Pons (tissue), 1 donor: ENCODE data around the gene HEPHL1.

Experiments
- DNase-seq: peaks from one replicate; pipeline ENCODE4 v3.0.0-alpha.2; 2016; ENCODE audit warnings: low spot score

The HEPHL1 gene

GRCh38 chr11:94131047-94131717 is 110.0 kb downstream of the HEPHL1 start:
- no peak for DNase-seq

GRCh38 chr11:94131718-94132115 is 110.6 kb downstream of the HEPHL1 start:
- DNase-seq, result no peak

DNA sequence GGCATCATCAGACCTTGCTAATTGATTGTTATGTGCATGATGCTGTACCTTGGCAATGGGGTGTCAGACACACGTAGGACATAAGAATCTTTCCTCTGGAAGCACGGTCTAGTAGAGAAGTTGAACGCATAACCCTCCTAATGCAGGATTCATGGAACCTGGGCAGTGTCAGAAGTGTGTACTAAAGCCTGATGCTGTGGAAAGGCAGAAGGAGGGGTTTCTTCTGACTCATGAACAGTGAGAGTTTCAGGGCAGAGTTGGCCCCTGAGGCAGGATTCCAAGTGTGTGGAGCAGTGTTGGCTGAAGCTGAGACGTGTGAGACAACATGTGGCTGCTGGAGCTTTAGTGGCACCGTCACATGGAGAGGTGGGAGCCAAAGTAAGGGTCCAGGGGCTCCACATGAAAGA is 111.0 kb downstream of the HEPHL1 start:
- DNase-seq, result no peak

DNA sequence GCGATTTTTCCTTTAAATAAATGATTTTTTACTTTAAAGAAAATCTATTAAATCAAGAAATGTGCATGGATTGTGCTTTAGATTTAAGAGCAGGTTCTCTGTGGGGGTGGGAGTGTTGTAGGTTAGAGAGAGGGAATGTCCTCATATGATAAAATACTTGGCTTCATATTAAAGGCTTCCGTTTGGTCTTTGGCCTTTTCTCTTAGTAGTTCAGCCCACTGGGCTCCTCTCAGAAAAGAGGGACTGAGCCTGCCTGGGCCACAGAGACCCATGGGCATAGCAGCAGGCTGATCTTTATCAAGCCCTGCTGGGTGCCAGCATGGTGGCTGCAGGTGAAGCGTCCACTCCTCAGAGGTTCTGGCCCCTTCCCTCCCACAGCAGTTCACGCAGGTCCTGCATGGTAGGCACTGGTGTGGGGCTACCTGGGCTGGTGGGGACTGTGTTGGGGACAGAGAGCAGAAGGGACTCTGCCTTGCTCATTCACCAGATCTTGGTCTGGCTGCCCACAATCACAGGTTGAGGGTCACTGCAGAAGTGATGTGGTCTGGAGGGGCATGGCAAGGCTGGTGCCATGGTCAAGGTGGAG is 111.8 kb downstream of the HEPHL1 start:
- DNase-seq, result no peak

- no peak for DNase-seq
Measured at GRCh38 chr11:94133752-94134151, 112.6 kb downstream of the HEPHL1 start.

DNA sequence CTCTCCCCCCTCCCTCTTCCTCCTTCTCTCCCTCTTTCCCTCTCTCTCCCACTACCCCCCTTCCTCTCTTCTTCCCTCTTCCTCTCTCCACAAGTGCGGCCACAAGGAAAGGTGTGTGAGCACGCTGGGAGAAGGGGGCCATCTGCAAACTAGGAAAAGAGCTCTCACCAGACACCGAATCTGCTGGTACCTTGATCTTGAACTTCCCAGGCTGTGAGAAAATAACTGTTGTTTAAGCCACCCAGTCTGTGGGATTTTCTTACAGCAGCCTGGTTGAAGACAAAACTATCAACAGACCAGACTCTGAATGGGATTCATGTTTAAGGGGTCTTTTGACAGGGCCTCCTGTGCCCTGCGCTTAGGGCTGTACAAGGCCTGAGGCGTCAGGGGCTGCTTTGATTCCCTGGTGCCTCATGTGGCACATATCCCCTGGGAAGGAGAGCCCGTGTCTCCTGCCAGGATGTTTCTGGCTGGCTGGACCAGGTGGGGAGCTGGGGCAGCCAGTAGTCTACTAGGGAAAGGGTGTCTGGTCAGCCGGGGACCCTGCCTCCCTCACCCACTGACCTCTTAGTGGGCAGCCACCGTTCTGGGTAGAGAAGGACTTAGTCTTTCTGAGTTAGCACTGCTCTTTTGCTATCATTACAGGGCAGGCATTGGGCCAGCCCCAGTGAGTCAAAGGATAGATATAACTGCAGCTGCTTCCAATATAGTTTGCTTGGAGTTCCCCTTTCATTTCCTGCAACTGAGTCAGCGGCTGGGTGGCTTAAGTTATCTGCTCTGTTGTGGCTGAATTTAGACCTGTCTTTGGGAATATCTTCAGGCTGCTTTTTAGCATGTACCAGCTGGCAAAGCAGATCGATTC is 113.7 kb downstream of the HEPHL1 start:
- peak; percentile 63 for DNase-seq

GRCh38 chr11:94139416-94139815 is 118.3 kb downstream of the HEPHL1 start:
- DNase-seq, result no peak

DNA sequence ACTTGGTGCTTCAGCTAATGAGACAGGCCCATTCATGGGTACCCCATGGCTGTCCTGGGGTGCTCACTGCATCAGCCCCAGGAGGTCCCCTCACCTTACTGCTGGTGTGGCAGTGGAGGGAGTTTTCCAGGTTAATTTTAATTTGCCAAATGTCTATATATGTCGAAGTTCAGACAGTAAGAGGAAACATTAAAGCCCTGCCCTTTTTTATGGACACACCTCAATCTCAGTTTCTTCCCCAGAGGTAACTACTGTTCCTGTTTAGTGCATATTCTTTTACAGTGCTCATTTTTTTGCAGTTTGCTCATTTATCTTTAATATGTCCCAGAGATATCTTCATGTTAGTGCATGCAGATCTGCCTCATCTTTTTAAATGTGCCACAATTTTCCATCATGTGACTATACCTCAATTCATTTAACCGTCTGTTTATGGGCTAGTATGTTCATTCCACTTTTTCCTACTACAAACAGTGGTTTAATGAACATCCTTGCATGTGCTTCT is 119.1 kb downstream of the HEPHL1 start:
- no peak for DNase-seq

- DNase-seq, result no peak
Measured at GRCh38 chr11:94141511-94142307, 120.6 kb downstream of the HEPHL1 start.

GRCh38 chr11:94142308-94143281 is 121.4 kb downstream of the HEPHL1 start:
- DNase-seq, result peak; percentile 94

DNA sequence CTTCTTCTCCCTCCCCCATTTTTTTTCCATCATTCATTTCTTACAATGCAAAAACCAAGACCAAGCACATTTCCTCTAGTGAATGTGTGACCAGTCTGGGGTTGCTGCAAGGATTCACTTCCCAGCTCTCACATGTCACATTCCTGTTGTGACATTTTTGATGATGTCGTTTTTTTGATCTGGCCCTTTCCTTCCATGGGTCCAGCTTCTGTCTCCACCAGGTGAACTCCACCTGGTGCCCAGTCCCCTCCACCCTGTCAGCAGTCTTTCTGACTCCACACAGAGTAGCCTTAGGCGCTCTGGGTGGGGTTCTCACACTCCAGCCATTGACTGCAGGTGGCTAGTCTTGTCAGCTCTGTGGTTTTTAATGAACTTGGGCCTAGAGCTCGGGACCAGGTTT is 123.1 kb downstream of the HEPHL1 start:
- DNase-seq, result no peak

DNA sequence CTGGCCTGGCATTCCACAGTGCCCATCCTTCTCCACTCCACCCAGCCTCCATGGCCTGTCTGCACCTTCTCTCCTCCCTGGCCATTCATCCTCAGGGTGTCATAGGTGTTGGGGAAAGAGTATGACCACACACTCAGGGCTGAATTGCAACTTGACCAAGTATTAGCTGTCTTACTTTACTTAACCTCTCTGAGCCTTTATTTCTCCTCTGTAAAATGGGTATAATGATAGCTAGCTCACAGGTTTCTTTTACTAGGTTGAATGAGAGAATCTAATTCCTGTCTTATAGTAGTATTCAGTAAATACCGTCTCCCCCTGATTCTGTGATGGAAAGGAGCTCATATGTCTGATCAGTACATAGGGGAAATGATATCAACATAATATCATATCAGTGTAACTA is 123.5 kb downstream of the HEPHL1 start:
- DNase-seq, result no peak

- no peak for DNase-seq
Measured at GRCh38 chr11:94145431-94145830, 124.3 kb downstream of the HEPHL1 start.

DNA sequence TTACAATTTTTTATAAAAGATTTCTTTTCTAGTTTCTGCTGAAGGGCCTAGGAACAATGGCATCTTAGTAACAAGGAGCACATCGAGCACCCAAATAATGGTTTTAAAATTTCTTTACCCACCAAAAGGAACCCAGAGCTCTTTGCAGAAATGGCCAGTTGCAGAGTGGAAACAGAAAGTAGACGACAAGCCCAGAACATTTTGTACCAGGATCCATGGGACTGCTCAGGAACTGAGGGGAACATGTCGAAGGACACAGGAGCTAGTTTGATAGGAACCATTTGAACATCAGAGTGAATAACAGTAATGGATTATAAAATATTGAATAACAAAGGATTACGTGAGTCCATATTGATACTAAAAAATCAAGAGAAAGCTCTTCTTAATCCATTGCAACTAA is 124.8 kb downstream of the HEPHL1 start:
- no peak for DNase-seq

GRCh38 chr11:94147433-94147845 is 126.3 kb downstream of the HEPHL1 start:
- no peak for DNase-seq

GRCh38 chr11:94148189-94148588 is 127.0 kb downstream of the HEPHL1 start:
- no peak for DNase-seq

DNA sequence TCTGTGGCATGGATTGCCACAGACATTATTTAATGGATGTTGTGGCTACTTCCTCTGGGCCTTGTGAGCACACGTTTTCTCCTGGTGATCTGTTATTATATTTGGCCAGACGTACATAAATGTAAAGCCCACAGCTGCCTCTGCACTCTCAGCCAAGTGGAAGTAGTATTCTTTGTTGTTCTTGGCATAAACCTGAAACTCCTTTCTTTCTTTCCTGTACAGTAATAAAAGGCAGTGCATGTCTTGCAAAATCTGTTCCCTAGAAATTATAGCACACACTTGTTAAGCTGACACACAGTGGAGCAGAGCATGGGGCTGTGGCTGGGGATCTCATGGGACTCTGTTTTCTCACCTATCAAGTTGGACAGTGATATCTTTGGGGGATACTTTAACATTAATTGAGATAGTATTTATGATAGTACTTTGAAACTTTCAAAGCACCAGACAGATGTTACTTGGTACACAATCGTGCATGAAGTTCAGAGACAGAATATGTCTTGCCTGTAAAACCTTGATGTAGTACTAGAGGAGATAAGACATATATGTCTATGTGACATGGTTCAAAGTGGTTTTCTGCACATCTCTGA is 128.4 kb downstream of the HEPHL1 start:
- no peak for DNase-seq

GRCh38 chr11:94150056-94150455 is 128.9 kb downstream of the HEPHL1 start:
- no peak for DNase-seq

GRCh38 chr11:94150704-94151685 is 129.8 kb downstream of the HEPHL1 start:
- no peak for DNase-seq
